ENCODE data around the gene PLBD2. TPM values are rescaled to one million over a fixed set of nuclear protein-coding genes. Genes with fewer than 3 reads are reported as not detected.

Gene PLBD2
- total RNA-seq, 1 experiment from 2014 or later, result 31.4 TPM

DNA sequence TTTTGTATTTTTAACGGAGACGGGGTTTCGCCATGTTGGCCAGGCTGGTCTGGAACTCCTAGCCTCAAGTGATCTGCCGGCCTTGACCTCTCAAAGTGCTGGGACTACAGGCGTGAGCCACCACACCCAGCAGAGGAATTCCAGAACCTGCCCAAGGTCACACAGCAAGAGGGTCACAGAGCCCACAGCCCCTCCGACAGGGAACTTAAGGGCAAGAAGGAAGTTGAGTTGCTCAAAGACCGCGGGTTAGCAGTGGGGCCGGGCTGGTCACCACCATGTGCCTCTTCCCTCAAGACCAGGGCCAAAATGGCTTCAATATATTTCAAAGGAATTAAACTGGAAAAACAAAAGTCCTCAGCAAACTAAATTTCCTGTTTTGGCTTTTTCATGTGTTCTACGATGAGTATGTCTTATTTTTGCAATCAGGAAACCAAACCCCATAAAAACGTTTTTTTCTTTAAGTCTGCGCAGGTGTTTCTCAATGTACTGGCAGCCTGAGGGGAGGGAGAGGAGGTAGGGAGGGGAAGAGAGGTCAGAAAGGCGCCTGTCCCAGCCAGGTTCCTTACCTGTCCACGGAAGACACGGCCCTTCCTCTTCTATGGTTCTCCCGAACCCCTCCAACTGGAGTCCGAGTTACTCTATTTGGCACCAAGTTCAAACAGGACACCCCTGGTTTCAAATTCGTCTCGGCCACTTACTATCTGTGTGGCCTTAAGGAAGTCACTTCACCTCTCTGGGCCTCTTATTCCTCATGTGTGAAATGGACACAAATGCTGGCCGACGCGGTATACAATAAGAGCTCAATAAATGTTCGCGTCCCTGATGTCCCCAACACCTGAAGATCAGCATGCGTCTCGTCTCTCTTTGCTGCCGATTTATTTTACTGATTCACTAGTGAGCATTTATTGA lies 24.3 kb upstream of the PLBD2 start:
- Histone ChIP-seq H3K9ac (ENCODE audit: extremely low read depth, insufficient read length, low read length) (peak overlapping the region; percentile 39), H3K23me2 (ENCODE audit: insufficient read length, low read depth, low read length, poor library complexity, severe bottlenecking) (peaks cover 8% of the 10 kb centered on the region), H2BK120ac (ENCODE audit: low read depth, low read length, poor library complexity, severe bottlenecking) (no peak overlapping the region), H3K23ac (ENCODE audit: insufficient read length, low read depth, low read length) (no peak overlapping the region), H2AK5ac (ENCODE audit: insufficient read length, low read length) (no peak overlapping the region), H3K79me1 (ENCODE audit: insufficient read depth, low read depth, low read length, poor library complexity, severe bottlenecking) (no peaks in the 10 kb centered on the region), H2AFZ (ENCODE audit: low read length) (no peak overlapping the region), H2BK5ac (ENCODE audit: insufficient read length, low read length) (no peak overlapping the region), H3K56ac (ENCODE audit: insufficient read length, low read depth, low read length) (no peak overlapping the region), H4K8ac (replicated peaks; ENCODE audit: insufficient read length, low read depth, low read length) (no peak overlapping the region), H3K14ac (ENCODE audit: insufficient read depth, low read length) (no peak overlapping the region), H2BK20ac (ENCODE audit: low read depth, low read length, poor library complexity, severe bottlenecking) (no peak overlapping the region), H3K27ac (ENCODE audit: insufficient read length, low read depth, low read length) (no peak overlapping the region), H2BK15ac (ENCODE audit: low read depth, low read length) (no peak overlapping the region), H3K18ac (ENCODE audit: insufficient read length, low read depth, low read length) (no peak overlapping the region), H3K79me2 (ENCODE audit: insufficient read depth, low read length) (no peaks in the 10 kb centered on the region), H3K9me3 (ENCODE audit: control insufficient read depth, low read depth, low read length) (no peaks in the 10 kb centered on the region), H3K27me3 (ENCODE audit: insufficient read depth, low read length) (peaks cover 3% of the 10 kb centered on the region; the same call in 1 of the 2 replicates), H4K20me1 (ENCODE audit: control insufficient read depth, insufficient read depth, insufficient read length) (no peaks in the 10 kb centered on the region), H3K4ac (ENCODE audit: low read depth, low read length) (no peak overlapping the region), H3K4me2 (ENCODE audit: insufficient read depth, insufficient read length, low read length) (peak overlapping the region; percentile 88), H4K91ac (ENCODE audit: insufficient read length, low read depth, low read length) (no peak overlapping the region), H4K5ac (ENCODE audit: insufficient read length, low read depth, low read length) (no peak overlapping the region), H3K4me1 (ENCODE audit: insufficient read depth, low read length) (no peaks in the 10 kb centered on the region), H3T11ph (ENCODE audit: low read length) (no peak overlapping the region), H2BK12ac (ENCODE audit: insufficient read length, low read depth, low read length) (no peak overlapping the region)
- H3K27me3 Mint-ChIP-seq (ENCODE audit: low read depth), result peaks cover 24% of the 10 kb centered on the region
- no peak for DNase-seq
- H3K36me3 Mint-ChIP-seq (ENCODE audit: insufficient read depth in 1 of 3, low read depth in 3 of 3), result peaks cover 0 to 32% (median 21%) of the 10 kb centered on the region in 3 experiments; a peak in 4 of 7 replicates
- peak overlapping the region in 1 of 3 experiments; percentile 67; a peak in 1 of 7 replicates for H3K27ac Mint-ChIP-seq
- no peaks in the 10 kb centered on the region for H3K9me3 Mint-ChIP-seq
- H3K4me1 Mint-ChIP-seq, result peaks cover 17 to 25% of the 10 kb centered on the region in 2 experiments
- H3K4me3 Mint-ChIP-seq, result peak overlapping the region; percentile 79 to 95
- TF ChIP-seq, protein P1, sequence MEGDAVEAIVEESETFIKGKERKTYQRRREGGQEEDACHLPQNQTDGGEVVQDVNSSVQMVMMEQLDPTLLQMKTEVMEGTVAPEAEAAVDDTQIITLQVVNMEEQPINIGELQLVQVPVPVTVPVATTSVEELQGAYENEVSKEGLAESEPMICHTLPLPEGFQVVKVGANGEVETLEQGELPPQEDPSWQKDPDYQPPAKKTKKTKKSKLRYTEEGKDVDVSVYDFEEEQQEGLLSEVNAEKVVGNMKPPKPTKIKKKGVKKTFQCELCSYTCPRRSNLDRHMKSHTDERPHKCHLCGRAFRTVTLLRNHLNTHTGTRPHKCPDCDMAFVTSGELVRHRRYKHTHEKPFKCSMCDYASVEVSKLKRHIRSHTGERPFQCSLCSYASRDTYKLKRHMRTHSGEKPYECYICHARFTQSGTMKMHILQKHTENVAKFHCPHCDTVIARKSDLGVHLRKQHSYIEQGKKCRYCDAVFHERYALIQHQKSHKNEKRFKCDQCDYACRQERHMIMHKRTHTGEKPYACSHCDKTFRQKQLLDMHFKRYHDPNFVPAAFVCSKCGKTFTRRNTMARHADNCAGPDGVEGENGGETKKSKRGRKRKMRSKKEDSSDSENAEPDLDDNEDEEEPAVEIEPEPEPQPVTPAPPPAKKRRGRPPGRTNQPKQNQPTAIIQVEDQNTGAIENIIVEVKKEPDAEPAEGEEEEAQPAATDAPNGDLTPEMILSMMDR (conservative IDR thresholded peaks at IDR 0.05), result no peak
- no CpG with 5 or more reads among the region's 27 CpGs for WGBS (ENCODE audit: extremely low coverage, insufficient read length, low lambda C conversion rate)
